ENCODE measurements around the gene TAOK1. TPM values are rescaled to one million over a fixed set of nuclear protein-coding genes. Genes with fewer than 3 reads are reported as not detected.

The TAOK1 gene
- total RNA-seq, 1 donor from 2014 or later, result 41.1 TPM

GRCh38 chr17:29582254-29582765, 192.1 kb downstream of the TAOK1 start:
- DNase-seq (ENCODE audit: low read depth in 2 of 2), result no peak

- no peak for DNase-seq (ENCODE audit: low read depth in 2 of 2)
Observed at GRCh38 chr17:29582772-29583171, 192.6 kb downstream of the TAOK1 start.

GRCh38 chr17:29583324-29584248, 193.4 kb downstream of the TAOK1 start:
- no peak for DNase-seq (ENCODE audit: low read depth in 2 of 2)

- DNase-seq (ENCODE audit: low read depth in 2 of 2), result peak in 1 of 2 donors; percentile 24
Observed at GRCh38 chr17:29584452-29585079, 194.4 kb downstream of the TAOK1 start.

- peak; percentile 74 to 86 for DNase-seq (ENCODE audit: low read depth in 2 of 2)
Observed at GRCh38 chr17:29585080-29585751, 195.1 kb downstream of the TAOK1 start.

GRCh38 chr17:29586676-29587469, 196.7 kb downstream of the TAOK1 start:
- DNase-seq (ENCODE audit: low read depth in 2 of 2), result no peak

- DNase-seq (ENCODE audit: low read depth in 2 of 2), result no peak
Observed at GRCh38 chr17:29587591-29587990, 197.4 kb downstream of the TAOK1 start.

GRCh38 chr17:29588017-29588561, 197.9 kb downstream of the TAOK1 start:
- DNase-seq (ENCODE audit: low read depth in 2 of 2), result peak in 1 of 2 donors; percentile 49

- peak; percentile 37 to 43 for DNase-seq (ENCODE audit: low read depth in 2 of 2)
Observed at GRCh38 chr17:29588562-29589411, 198.6 kb downstream of the TAOK1 start.

- DNase-seq (ENCODE audit: low read depth in 2 of 2), result peak; percentile 87 to 92
Observed at GRCh38 chr17:29589524-29590410, 199.6 kb downstream of the TAOK1 start, which contains the start of gene GIT1. Gene GIT1, minus strand, starts transcription at chr17:29589648. Its CDS starts 270 bp downstream, at chr17:29589378.

- peak in 1 of 2 donors; percentile 53 for DNase-seq (ENCODE audit: low read depth in 2 of 2)
Observed at GRCh38 chr17:29590411-29591145, 200.4 kb downstream of the TAOK1 start.

- peak; percentile 52 to 93 for DNase-seq (ENCODE audit: low read depth in 2 of 2)
Observed at GRCh38 chr17:29591146-29591736, 201.1 kb downstream of the TAOK1 start.

GRCh38 chr17:29591737-29592608, 201.8 kb downstream of the TAOK1 start:
- DNase-seq (ENCODE audit: low read depth in 2 of 2), result peak in 1 of 2 donors; percentile 79

GRCh38 chr17:29592850-29593551, 202.8 kb downstream of the TAOK1 start, which contains the start of gene ANKRD13B:
Gene ANKRD13B, plus strand, starts transcription at chr17:29593132. Its CDS starts 490 bp downstream, at chr17:29593622.
- DNase-seq (ENCODE audit: low read depth in 2 of 2), result peak in 1 of 2 donors; percentile 28

Measured in lung microvascular endothelial cell (primary cell).